HG02981 (cell line): ENCODE data around the gene NUBPL.

Experiments
- ATAC-seq: cut with Tn5 transposase; IDR thresholded peaks from one replicate; pipeline ENCODE4 v1.9.1; 2021; ENCODE audit warnings: mild to moderate bottlenecking, moderate library complexity; ENCODE audit not compliant: unreplicated experiment

NUBPL gene

GRCh38 chr14:31902945-31903646, 341.9 kb downstream of the NUBPL start:
- no peak for ATAC-seq

DNA sequence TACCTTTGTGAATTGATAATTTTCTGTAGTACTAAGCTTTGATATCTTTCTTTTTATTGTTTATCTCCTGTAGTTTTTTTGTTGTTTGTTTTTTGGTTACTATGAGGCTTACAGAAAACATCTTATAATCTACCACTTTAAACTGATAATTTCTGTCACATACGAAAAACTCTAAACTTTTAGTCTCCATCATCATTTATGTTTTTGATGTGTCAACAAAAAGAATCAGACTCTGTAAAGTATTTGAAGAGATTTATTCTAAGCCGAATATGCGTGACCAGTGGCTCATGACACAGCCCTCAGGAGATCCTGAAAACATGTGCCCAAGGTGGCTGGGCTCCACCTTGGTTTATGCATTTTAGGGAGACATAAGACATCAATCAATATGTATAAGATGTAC, 348.8 kb downstream of the NUBPL start:
- no peak for ATAC-seq
